Left kidney (tissue), 8 donors: ENCODE measurements around the gene LTBP1. TPM values are rescaled to one million over a fixed set of nuclear protein-coding genes. Genes with fewer than 3 reads are reported as not detected.
A peak's percentile ranks its signal among the peaks of the same experiment; 100 is the strongest.
"Not testable (repeated sequence)": the region's sequence is repeated elsewhere in the genome, so short reads cannot be mapped to it uniquely, and the experiment has no call there.

ENCODE experiments used
- DNase-seq: peaks from one replicate; pipeline ENCODE4 v3.0.0-alpha.2; 2013
- long read RNA-seq, 8 donors: transcript quantifications; one replicate each; lab custom pipeline, GENCODE V29; 2026
- polyA plus RNA-seq: library from polyadenylated mRNA; unstranded; fragments of 120-200 nt; gene quantifications from one replicate; pipeline ENCODE4 v1.2.1, GENCODE V29; 2013; ENCODE audit not compliant: insufficient read length

The LTBP1 gene
- 85.2 TPM for polyA plus RNA-seq
- long read RNA-seq, donor 1, partial matches to known transcripts, result 42 of 42 reads
- long read RNA-seq, donor 1, other reads (novel, unspliced or antisense), result 0 of 42 reads
- long read RNA-seq, donor 2, partial matches to known transcripts, result 25 of 25 reads
- long read RNA-seq, donor 2, other reads (novel, unspliced or antisense), result 0 of 25 reads
- long read RNA-seq, donor 3, partial matches to known transcripts, result 20 of 20 reads
- long read RNA-seq, donor 3, other reads (novel, unspliced or antisense), result 0 of 20 reads
- long read RNA-seq, donor 4, result 0 reads
- long read RNA-seq, donor 5, full-length matches to known transcripts, result 1 of 12 reads
- long read RNA-seq, donor 5, partial matches to known transcripts, result 11 of 12 reads
- long read RNA-seq, donor 5, other reads (novel, unspliced or antisense), result 0 of 12 reads
- long read RNA-seq, donor 6, full-length matches to known transcripts, result 1 of 65 reads
- long read RNA-seq, donor 6, partial matches to known transcripts, result 64 of 65 reads
- long read RNA-seq, donor 6, other reads (novel, unspliced or antisense), result 0 of 65 reads
- long read RNA-seq, donor 7, full-length matches to known transcripts, result 1 of 21 reads
- long read RNA-seq, donor 7, partial matches to known transcripts, result 20 of 21 reads
- long read RNA-seq, donor 7, other reads (novel, unspliced or antisense), result 0 of 21 reads
- long read RNA-seq, donor 8, partial matches to known transcripts, result 7 of 7 reads
- long read RNA-seq, donor 8, other reads (novel, unspliced or antisense), result 0 of 7 reads

GRCh38 chr2:32946314-32947075 is at the start of gene LTBP1:
Gene LTBP1, plus strand, starts transcription at chr2:32946953. Its CDS starts 372 bp downstream, at chr2:32947325.
- DNase-seq, result peak; percentile 77

- DNase-seq, result no peak
Measured at GRCh38 chr2:32900246-32900973, 46.3 kb upstream of the LTBP1 start.

GRCh38 chr2:32901313-32901712 is 45.4 kb upstream of the LTBP1 start:
- DNase-seq, result no peak

GRCh38 chr2:32902174-32902573 is 44.6 kb upstream of the LTBP1 start:
- DNase-seq, result no peak

DNA sequence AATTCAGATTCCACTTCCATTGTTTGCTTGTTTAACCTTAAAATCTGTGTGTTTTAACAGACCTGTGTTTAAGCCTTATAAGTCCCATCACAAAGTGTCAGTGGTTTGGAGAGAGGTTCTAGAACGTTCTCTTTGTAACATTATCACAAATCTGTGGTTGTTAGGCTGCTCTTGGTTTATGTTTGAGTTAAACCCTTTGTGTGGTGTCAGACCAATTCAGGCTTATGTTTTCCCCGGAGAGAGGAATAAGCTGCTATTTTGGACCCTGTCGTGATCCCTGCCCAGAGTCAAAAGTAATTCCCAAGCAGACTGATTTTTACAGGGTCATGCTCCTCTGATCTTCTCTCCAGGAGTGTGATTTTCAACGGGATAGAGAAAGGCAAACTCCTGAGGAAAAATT is 43.8 kb upstream of the LTBP1 start:
- no peak for DNase-seq

DNA sequence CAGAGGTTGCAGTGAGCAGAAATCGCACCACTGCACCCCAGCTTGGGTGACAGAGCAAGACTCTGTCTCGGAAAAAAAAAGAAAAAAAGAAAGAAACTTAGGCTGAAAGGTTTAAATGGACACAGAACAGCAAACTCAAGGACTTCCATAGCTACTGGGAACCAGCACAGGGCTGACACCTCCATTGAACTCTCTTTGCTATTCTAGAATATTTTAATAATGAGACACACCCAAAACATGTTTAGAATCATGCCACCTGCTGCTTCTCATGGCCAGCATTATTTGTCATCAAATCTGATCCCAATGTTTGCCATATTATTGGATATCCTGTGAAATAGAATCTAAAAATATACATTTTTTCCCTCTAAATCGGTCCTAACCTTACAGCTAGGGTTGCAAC is 42.7 kb upstream of the LTBP1 start:
- DNase-seq, result no peak

- DNase-seq, result no peak
Measured at GRCh38 chr2:32904751-32905150, 42.0 kb upstream of the LTBP1 start.

DNA sequence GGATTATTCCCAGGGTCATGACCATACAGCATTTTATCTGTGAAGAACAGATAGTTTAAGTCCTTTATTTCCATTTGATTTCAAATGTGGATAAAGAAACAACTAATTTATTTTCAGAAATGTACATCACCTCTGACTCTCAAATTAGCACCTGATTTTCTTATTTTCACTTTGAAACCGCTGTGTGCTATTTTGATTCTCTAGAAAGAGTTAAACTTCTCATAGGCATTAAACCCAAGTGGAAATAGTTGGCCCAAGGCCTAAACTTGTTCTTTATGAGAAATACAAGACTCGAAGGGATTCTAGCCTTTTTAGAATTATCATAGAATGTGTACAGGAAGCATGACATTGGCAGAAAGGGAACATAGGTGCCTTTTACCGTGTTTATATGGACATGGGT is 41.5 kb upstream of the LTBP1 start:
- no peak for DNase-seq

- no peak for DNase-seq
Measured at GRCh38 chr2:32910883-32911598, 35.7 kb upstream of the LTBP1 start.

GRCh38 chr2:32915694-32916093 is 31.1 kb upstream of the LTBP1 start:
- no peak for DNase-seq

- DNase-seq, result no peak
Measured at GRCh38 chr2:32918774-32919173, 28.0 kb upstream of the LTBP1 start.

GRCh38 chr2:32919901-32920300 is 26.9 kb upstream of the LTBP1 start:
- not testable (repeated sequence) for DNase-seq

DNA sequence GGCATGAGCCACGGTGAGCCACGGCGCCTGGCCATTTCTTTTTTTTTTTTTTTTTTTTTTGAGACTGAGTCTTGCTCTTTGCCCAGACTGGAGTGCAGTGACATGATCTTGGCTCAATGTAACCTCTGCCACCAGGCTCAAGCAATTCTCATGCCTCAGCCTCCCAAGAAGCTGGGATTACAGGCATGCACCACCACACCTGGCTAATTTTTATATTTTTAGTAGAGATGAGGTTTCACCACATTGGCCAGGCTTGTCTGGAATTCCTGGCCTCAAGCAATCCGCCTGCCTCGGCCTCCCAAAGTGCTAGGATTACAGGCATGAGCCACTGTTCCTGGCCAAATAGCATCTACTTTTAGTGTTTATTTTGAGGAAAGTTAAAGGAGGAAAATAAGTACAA is 25.3 kb upstream of the LTBP1 start:
- not testable (repeated sequence) for DNase-seq

- no peak for DNase-seq
Measured at GRCh38 chr2:32922501-32922900, 24.3 kb upstream of the LTBP1 start.

DNA sequence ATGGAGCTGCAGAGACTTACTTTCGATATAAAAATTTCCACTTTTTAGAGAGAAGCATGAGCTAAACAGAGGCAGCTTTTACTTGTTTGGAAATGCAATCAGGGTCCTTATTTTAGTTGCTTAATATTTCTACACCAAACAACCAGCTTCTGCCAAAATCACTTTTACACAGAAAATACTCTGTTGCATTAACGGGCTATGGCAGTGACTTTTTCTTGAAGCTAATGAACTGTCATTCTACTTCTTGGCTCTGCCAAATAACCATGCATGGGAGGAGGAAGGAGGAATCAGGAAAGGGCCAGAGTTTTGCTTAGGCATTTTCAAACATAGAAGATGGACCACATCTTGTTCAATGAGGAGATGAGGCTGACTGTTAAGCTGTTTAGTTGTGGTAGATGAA is 23.6 kb upstream of the LTBP1 start:
- no peak for DNase-seq

DNA sequence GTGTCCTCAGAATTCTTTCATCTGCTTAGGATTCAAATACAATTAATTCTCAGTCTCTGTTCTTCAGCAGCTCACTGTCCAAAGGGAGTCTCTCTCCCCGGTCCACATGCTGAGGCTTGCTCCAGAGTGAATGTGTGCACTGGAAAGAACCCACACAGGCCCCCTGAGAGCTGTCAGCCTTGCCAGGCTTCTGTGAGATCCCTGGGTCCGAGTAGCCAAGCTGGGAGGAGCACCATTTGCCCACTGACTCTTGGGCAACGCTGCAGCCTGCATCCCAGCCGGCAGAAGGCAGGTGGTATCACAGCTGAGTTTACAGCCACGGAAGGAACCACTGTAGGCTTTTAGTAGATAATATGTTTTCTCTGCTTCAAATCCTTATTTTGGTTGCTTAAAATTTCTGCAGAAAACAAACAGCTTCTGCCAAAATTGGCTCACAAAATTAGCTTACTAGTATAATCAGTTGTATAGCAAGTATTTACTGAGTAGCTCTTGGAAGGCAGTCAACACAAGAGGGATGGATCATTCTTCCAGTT is 21.4 kb upstream of the LTBP1 start:
- DNase-seq, result no peak

DNA sequence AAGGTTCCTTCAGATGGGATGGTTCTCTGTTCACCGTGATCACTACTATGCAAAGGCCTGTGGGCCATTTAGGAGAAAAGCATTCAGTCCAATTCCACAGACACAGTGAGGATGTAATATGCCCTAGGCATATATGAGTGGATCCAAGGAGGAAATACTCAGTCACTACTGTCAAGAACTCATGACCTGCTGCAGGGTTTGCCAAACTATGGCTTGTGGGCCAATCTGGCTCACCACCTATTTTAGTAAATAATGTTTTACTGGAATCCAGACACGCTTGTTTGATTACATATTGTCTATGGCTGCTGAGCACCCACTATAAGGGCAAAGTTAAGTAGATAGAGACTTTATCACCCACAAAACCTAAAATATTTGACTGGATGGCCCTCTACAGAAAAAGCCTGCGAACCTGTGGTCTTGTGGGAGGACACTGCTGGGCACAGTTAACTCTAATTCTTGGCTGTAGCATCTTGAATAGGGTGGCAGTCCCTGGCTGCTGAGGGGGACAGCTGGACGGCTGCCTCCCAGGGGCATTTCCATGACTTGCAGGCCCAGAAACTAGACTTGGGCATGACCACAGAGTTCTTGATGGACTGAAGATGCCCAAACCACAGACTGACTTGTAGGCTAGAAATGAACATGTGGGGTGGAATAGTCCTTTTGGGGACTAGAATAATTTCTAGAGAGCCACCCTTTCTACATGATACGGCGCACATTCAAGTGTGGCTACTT is 20.6 kb upstream of the LTBP1 start:
- DNase-seq, result no peak

GRCh38 chr2:32926708-32927084 is 20.1 kb upstream of the LTBP1 start:
- peak; percentile 73 for DNase-seq

GRCh38 chr2:32930436-32930835 is 16.3 kb upstream of the LTBP1 start:
- DNase-seq, result no peak

- no peak for DNase-seq
Measured at GRCh38 chr2:32931519-32931918, 15.2 kb upstream of the LTBP1 start.
